Spleen (tissue), 11 donors: ENCODE measurements around the gene ABCA8. TPM values are rescaled to one million over a fixed set of nuclear protein-coding genes. Genes with fewer than 3 reads are reported as not detected.

ENCODE experiments used
- DNase-seq: peaks from one replicate; pipeline ENCODE4 v3.0.0-alpha.2; 2020
- H3K27ac ChIP-seq, 8 donors: fragments of 200-600 bp; sonication (generic) in 7 of 8; 1 replicate in 4 of 8; 2 replicates in 4 of 8; pipeline versions ENCODE4 v1.5.0 to v1.8.0; 2016 to 2021; ENCODE audit warnings: inconsistent platforms in 4 of 8, mild to moderate bottlenecking in 4 of 8, moderate library complexity in 1 of 8
- H3K27me3 ChIP-seq, 7 donors: fragments of 200-600 bp; sonication (generic) in 6 of 7; replicated peaks in 1 of 7; 1 replicate in 4 of 7; 2 replicates in 3 of 7; pipeline versions ENCODE4 v1.5.0 to v1.8.0; 2016 to 2021; ENCODE audit warnings: inconsistent platforms in 3 of 7, mild to moderate bottlenecking in 1 of 7
- H3K36me3 ChIP-seq, 6 donors: fragments of 200-600 bp; sonication (generic) in 5 of 6; 1 replicate in 4 of 6; 2 replicates in 2 of 6; pipeline versions ENCODE4 v1.5.0 to v1.8.0; 2016 to 2021; ENCODE audit warnings: inconsistent platforms in 2 of 6
- H3K4me1 ChIP-seq, 6 donors: fragments of 200-600 bp; sonication (generic) in 5 of 6; 1 replicate in 3 of 6; 2 replicates in 3 of 6; pipeline versions ENCODE4 v1.5.0 to v1.8.0; 2016 to 2021; ENCODE audit warnings: inconsistent platforms in 3 of 6
- H3K4me3 ChIP-seq, 8 donors: fragments of 200-600 bp; sonication (generic) in 7 of 8; 1 replicate in 4 of 8; 2 replicates in 4 of 8; pipeline versions ENCODE4 v1.5.0 to v1.8.0; 2016 to 2021; ENCODE audit warnings: inconsistent platforms in 4 of 8, mild to moderate bottlenecking in 4 of 8, moderate library complexity in 2 of 8
- H3K9me3 ChIP-seq, 8 donors: fragments of 200-600 bp; sonication (generic) in 7 of 8; 1 replicate in 4 of 8; 2 replicates in 4 of 8; pipeline versions ENCODE4 v1.5.0 to v1.8.0; 2016 to 2021; ENCODE audit warnings: inconsistent platforms in 4 of 8
- CTCF ChIP-seq, 11 experiments: fragments of 200-600 bp in 7 of 11; fragments of 450-650 bp in 4 of 11; sonication (generic) in 4 of 11; IDR thresholded peaks in 8 of 11; conservative IDR thresholded peaks in 3 of 11; 1 replicate in 7 of 11; 2 replicates in 4 of 11; pipeline versions ENCODE4 v1.4.0 to v1.8.0; 2016 to 2021; ENCODE audit warnings: antibody characterized with exemption in 11 of 11, inconsistent platforms in 4 of 11, mild to moderate bottlenecking in 1 of 11
- POLR2A ChIP-seq, 3 donors: fragments of 450-650 bp; IDR thresholded peaks; one replicate each; pipeline ENCODE4 v1.5.1; 2017; ENCODE audit warnings: antibody characterized with exemption in 3 of 3, mild to moderate bottlenecking in 1 of 3
- POLR2AphosphoS5 ChIP-seq, 3 donors: sonication (generic); formaldehyde crosslinking; IDR thresholded peaks; one replicate each; pipeline ENCODE4 v1.5.1; 2017; ENCODE audit warnings: antibody characterized with exemption in 3 of 3
- WGBS, 5 donors: extraction: QIAGEN DNeasy Blood & Tissue Kit in 3 of 5; methylation state at CpG; one replicate each; pipeline versions ENCODE4 v1.1.5 to v1.1.7; 2013 to 2018; 5-methylcytosine and 5-hydroxymethylcytosine counted together
- intact Hi-C: fragments of 100-400 bp; cut with DNase I; formaldehyde crosslinking; loops from one replicate; pipeline ENCODE4 v1.15.0; 2023; ENCODE audit warnings: low total_unique reads
- polyA plus RNA-seq, 3 donors: library from polyadenylated mRNA; stranded (reverse); fragments of 200-250 nt; gene quantifications; one replicate each; pipeline ENCODE4 v1.2.1, GENCODE V29; 2013
- total RNA-seq, 7 donors: library from RNA; depleted of rRNA in 3 of 7; stranded (reverse); fragments of >200 nt in 3 of 7; fragmentation: NEBNext Ultra II Directional in 4 of 7; extraction: Animal tissue kit (Norgen Biotek cat#: 25700) in 4 of 7; gene quantifications; one replicate each; pipeline versions ENCODE4 v1.1.0 to v1.2.1, GENCODE V29; 2016 to 2021
- donor health status: healthy with polysubstance abuse.
- donor health status: DM: no; HTN: no; CAD: no; lungs with moderate emphysema.
- donor health status: DM: no; HTN: no; CAD: no.
- donor health status: Bipolar disorder and iron deficiency.
- donor health status: healthy.
- donor health status: DM: no; HTN: no; CAD: no.
- donor health status: DM: yes; HTN: yes; CAD: no.

The ABCA8 gene
- total and polyA plus RNA-seq, 10 donors = 1.1 to 89.4 (median 46.2) TPM

- H3K27me3 ChIP-seq = no peaks in the 10 kb centered on the region
- no peaks in the 10 kb centered on the region for H3K36me3 ChIP-seq
- 32 to 53% (median 42%) methylated on average over 2 of the region's 2 CpGs for WGBS, 5 donors
- DNase-seq = no peak
- H3K9me3 ChIP-seq = no peaks in the 10 kb centered on the region
- TF ChIP-seq POLR2A (IDR thresholded peaks at IDR 0.05) (no peak), CTCF (IDR thresholded peaks at IDR 0.05 in 8 of 11, conservative IDR thresholded peaks at IDR 0.05 in 3 of 11) (no peak)
- H3K4me3 ChIP-seq = no peak overlapping the region
- H3K4me1 ChIP-seq = peaks cover 0 to 10% (median 4%) of the 10 kb centered on the region in 6 donors
- intact Hi-C loops = no loop called here
- peak overlapping the region in 6 of 8 donors; percentile 8 to 55 (median 36) for H3K27ac ChIP-seq
Observed at GRCh38 chr17:68835071-68835470, 120.1 kb downstream of the ABCA8 start.

GRCh38 chr17:68834328-68834836 is 120.8 kb downstream of the ABCA8 start:
- intact Hi-C loops = no loop called here
- H3K27ac ChIP-seq = peak overlapping the region in 4 of 8 donors; percentile 8 to 55 (median 52)
- no peaks in the 10 kb centered on the region for H3K36me3 ChIP-seq
- H3K9me3 ChIP-seq = no peaks in the 10 kb centered on the region
- no peaks in the 10 kb centered on the region for H3K27me3 ChIP-seq
- TF ChIP-seq CTCF (IDR thresholded peaks at IDR 0.05 in 8 of 11, conservative IDR thresholded peaks at IDR 0.05 in 3 of 11) = no peak
- no peak for TF ChIP-seq POLR2AphosphoS5 (IDR thresholded peaks at IDR 0.05)
- no peak for TF ChIP-seq POLR2A (IDR thresholded peaks at IDR 0.05)
- H3K4me1 ChIP-seq = peaks cover 0 to 10% (median 4%) of the 10 kb centered on the region in 6 donors
- no peak overlapping the region for H3K4me3 ChIP-seq
- no peak for DNase-seq
- 85 to 92% (median 89%) methylated on average over 2 of the region's 2 CpGs for WGBS, 5 donors

DNA sequence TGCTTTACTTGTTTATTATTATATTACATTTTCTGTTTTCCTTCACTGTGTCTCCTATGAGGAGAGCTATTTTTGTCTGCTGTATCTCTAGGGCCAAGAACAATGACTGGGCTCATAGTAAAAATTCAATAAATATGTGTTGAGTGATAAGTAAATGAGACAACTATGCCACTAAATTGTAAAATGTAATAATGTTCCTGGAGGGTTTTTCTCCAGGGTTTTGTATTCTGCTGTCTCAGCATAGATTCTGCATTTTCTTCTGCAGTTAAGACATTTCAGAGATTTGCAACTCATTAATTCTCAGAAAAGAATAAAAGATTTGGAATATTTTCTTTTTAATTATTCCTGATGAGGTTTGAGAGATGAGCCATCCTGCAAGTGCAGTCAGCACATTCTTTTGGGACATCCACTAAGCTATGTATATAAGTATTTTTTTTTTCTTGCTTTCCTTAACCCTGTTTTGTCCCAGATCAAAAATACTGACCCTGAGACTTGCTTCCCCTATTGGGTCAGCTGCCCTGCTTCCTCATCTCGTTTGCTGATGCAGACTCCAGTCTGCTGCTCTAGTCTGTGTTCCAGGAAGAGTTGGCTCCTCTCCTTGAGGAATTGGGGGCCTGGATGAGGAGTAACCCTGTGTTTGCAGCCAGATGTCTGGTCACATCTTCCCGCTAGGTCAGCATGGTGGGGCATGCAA is 122.9 kb downstream of the ABCA8 start:
- Histone ChIP-seq H3K4me1 (peaks cover 0 to 10% (median 4%) of the 10 kb centered on the region in 6 donors), H3K36me3 (no peaks in the 10 kb centered on the region), H3K27ac (peak overlapping the region in 4 of 8 donors; percentile 6 to 49 (median 8)), H3K9me3 (no peaks in the 10 kb centered on the region), H3K4me3 (no peak overlapping the region), H3K27me3 (no peaks in the 10 kb centered on the region)
- intact Hi-C loops = no loop called here
- TF ChIP-seq POLR2A (IDR thresholded peaks at IDR 0.05) = no peak
- WGBS, 5 donors = 41 to 63% (median 53%) methylated on average over 2 of the region's 2 CpGs
- no peak for DNase-seq

- TF ChIP-seq CTCF (IDR thresholded peaks at IDR 0.05 in 8 of 11, conservative IDR thresholded peaks at IDR 0.05 in 3 of 11) = no peak
- TF ChIP-seq POLR2A (IDR thresholded peaks at IDR 0.05) = no peak
- TF ChIP-seq POLR2AphosphoS5 (IDR thresholded peaks at IDR 0.05) = no peak
- Histone ChIP-seq H3K4me1 (peaks cover 0 to 10% (median 4%) of the 10 kb centered on the region in 6 donors), H3K27me3 (no peaks in the 10 kb centered on the region), H3K9me3 (no peaks in the 10 kb centered on the region), H3K27ac (peak overlapping the region in 1 of 8 donors; percentile 12), H3K4me3 (no peak overlapping the region), H3K36me3 (no peaks in the 10 kb centered on the region)
- DNase-seq = no peak
- intact Hi-C loops = no loop called here
- WGBS, 5 donors = 87 to 93% (median 88%) methylated on average over 7 of the region's 7 CpGs
Observed at GRCh38 chr17:68831170-68831569, 124.0 kb downstream of the ABCA8 start.
